ENCODE data around the gene DUOX2. TPM values are rescaled to one million over a fixed set of nuclear protein-coding genes. Genes with fewer than 3 reads are reported as not detected.

Gene DUOX2
- total RNA-seq, 2 donors from 2014 or later = 0.42 TPM; not detected in 1

Other genes with a start within 250 kb of the DUOX2 start
- not detected for gene TERB2, start 157.5 kb downstream of the DUOX2 start, total RNA-seq
- 10 to 100 TPM in 1 of 2 donors, 1 to 10 TPM in 1; 6.6 to 10.7 TPM for gene SORD, start 91.0 kb downstream of the DUOX2 start, total RNA-seq
- not detected for gene DUOXA2, start 154 bp upstream of the DUOX2 start, total RNA-seq
- gene DUOXA1, start 15.7 kb upstream of the DUOX2 start, total RNA-seq = 1 to 10 TPM in 1 of 2 donors, not detected in 1; 6.8 TPM
- under 1 TPM; 0.56 to 0.68 TPM for gene DUOX1, start 15.8 kb upstream of the DUOX2 start, total RNA-seq
- 10 to 100 TPM; 15.1 to 18.7 TPM for gene SHF, start 73.8 kb upstream of the DUOX2 start, total RNA-seq
- not detected for gene SLC28A2, start 138.1 kb upstream of the DUOX2 start, total RNA-seq